Spleen (tissue), 7 donors: ENCODE measurements around the gene RHBDD1.

Source experiments
- CTCF ChIP-seq, 11 experiments: fragments of 200-600 bp in 7 of 11; fragments of 450-650 bp in 4 of 11; sonication (generic) in 4 of 11; IDR thresholded peaks in 8 of 11; conservative IDR thresholded peaks in 3 of 11; 1 replicate in 7 of 11; 2 replicates in 4 of 11; pipeline versions ENCODE4 v1.4.0 to v1.8.0; 2016 to 2021; ENCODE audit warnings: antibody characterized with exemption in 11 of 11, inconsistent platforms in 4 of 11, mild to moderate bottlenecking in 1 of 11
- POLR2A ChIP-seq, 3 donors: fragments of 450-650 bp; IDR thresholded peaks; one replicate each; pipeline ENCODE4 v1.5.1; 2017; ENCODE audit warnings: antibody characterized with exemption in 3 of 3, mild to moderate bottlenecking in 1 of 3
- POLR2AphosphoS5 ChIP-seq, 3 donors: sonication (generic); formaldehyde crosslinking; IDR thresholded peaks; one replicate each; pipeline ENCODE4 v1.5.1; 2017; ENCODE audit warnings: antibody characterized with exemption in 3 of 3
- donor health status: DM: no; HTN: no; CAD: no; lungs with moderate emphysema.
- donor health status: DM: no; HTN: no; CAD: no.
- donor health status: DM: no; HTN: no; CAD: no.

GRCh38 chr2:226892729-226893128, 56.9 kb downstream of the RHBDD1 start:
- TF ChIP-seq CTCF (IDR thresholded peaks at IDR 0.05 in 8 of 11, conservative IDR thresholded peaks at IDR 0.05 in 3 of 11) = no peak
- no peak for TF ChIP-seq POLR2AphosphoS5 (IDR thresholded peaks at IDR 0.05)
- no peak for TF ChIP-seq POLR2A (IDR thresholded peaks at IDR 0.05)
